Stimulated activated naive B cell treated with anti-CD40 and anti-IgM and Interleukin-4, amounts not matched to agents 10 μg/mL and 1 μg/mL and 100 μg/mL, for 72 hours (primary cell): ENCODE results near the gene COX10.
"Not testable (repeated sequence)": the region's sequence is repeated elsewhere in the genome, so short reads cannot be mapped to it uniquely, and the experiment has no call there.

Experiments used
- ATAC-seq, 2 donors: fragments of 150-1000 bp; cut with Tn5 transposase; replicated peaks; 2 replicates each; pipeline ENCODE4 v1.10.0; 2021; ENCODE audit warnings: moderate library complexity in 1 of 2
- DNase-seq: peaks from one replicate; pipeline ENCODE4 v3.0.0; 2021
- H3K27ac Mint-ChIP-seq: one replicate; pipeline ENCODE4 v1.8.0; 2022; ENCODE audit warnings: mild to moderate bottlenecking, mixed read lengths
- H3K27me3 Mint-ChIP-seq, 2 donors: one replicate each; pipeline ENCODE4 v1.8.0; 2022; ENCODE audit warnings: mixed read lengths in 2 of 2
- H3K36me3 Mint-ChIP-seq, 2 donors: one replicate each; pipeline ENCODE4 v1.8.0; 2022; ENCODE audit warnings: mixed read lengths in 2 of 2, mild to moderate bottlenecking in 1 of 2
- H3K4me1 Mint-ChIP-seq, 2 donors: one replicate each; pipeline ENCODE4 v1.8.0; 2022; ENCODE audit warnings: mixed read lengths in 2 of 2, mild to moderate bottlenecking in 1 of 2
- H3K4me3 Mint-ChIP-seq, 2 donors: one replicate each; pipeline ENCODE4 v1.8.0; 2022; ENCODE audit warnings: mild to moderate bottlenecking in 2 of 2, mixed read lengths in 2 of 2, moderate library complexity in 1 of 2
- H3K9me3 Mint-ChIP-seq, 2 donors: one replicate each; pipeline ENCODE4 v1.8.0; 2022; ENCODE audit warnings: mixed read lengths in 2 of 2, mild to moderate bottlenecking in 1 of 2

The COX10 gene

DNA sequence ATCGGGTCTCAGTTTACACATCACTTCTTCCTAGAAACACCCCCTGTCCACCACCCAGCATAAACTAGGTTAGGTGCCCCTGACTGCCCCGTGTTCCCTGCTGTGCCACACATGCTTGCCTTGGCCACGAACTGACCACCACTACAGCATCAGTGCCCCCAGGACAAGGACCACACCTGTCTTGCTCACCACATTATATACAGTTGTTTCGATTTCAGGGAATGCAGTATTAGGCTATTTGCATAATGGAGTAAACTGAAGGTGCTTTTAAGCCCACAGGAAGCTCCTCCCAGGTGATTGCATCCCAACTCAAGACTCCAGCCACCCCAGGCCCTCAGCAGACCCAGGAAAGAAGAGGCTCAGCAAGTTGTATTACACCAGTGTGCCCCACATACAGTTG, 117.1 kb downstream of the COX10 start:
- not testable (repeated sequence) for H3K9me3 Mint-ChIP-seq, ATAC-seq, H3K4me3 Mint-ChIP-seq, H3K27ac Mint-ChIP-seq, DNase-seq
- peaks cover 9 to 11% of the 10 kb centered on the region in 2 donors for H3K27me3 Mint-ChIP-seq
- H3K36me3 Mint-ChIP-seq, result peaks cover 10 to 15% of the 10 kb centered on the region in 2 donors
- peaks cover 7 to 13% of the 10 kb centered on the region in 2 donors for H3K4me1 Mint-ChIP-seq

DNA sequence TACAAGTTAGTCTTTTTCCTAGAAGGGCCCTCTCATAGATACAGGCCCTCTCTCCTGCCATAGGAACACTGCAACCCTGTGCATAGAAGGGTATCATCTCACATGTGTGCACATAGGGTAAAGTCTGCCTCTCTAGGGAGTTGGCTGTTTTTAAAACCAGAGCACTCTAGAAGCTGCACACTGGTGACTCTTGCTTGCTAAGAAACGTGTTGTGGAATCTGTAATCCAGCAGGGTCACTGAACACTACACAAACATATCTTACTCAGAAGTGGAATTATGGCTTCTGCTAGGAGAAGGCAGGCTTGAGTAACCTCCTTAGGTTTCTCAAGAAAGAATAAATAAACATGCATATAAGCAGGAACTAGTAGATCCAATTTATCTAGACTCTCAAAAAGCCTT, 121.5 kb downstream of the COX10 start:
- Mint-ChIP-seq H3K27me3 (peaks cover 12 to 15% of the 10 kb centered on the region in 2 donors), H3K4me1 (peaks cover 14 to 24% of the 10 kb centered on the region in 2 donors), H3K36me3 (peaks cover 23 to 34% of the 10 kb centered on the region in 2 donors)
- H3K9me3 Mint-ChIP-seq, DNase-seq, H3K4me3 Mint-ChIP-seq, H3K27ac Mint-ChIP-seq: not testable (repeated sequence)
- ATAC-seq, result peak; percentile 47 to 75

DNA sequence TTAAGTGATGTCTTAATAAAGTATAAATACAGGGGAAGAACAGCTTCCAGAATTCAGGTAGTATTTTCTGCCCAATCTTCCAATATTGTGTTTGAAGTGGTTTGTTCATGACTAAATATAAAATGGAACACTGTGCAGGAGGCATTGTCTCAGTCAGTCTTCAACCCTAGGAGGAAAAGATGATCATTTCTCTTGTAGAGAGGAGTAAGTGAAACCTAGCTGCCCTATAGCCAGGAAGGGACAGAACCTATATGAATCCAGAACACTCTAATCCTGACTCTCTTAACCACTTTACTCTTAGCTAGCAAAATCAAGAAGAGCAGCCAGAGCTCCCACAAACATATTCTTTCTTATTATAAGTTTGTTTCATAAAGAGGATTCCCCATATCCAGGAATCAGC, 122.2 kb downstream of the COX10 start:
- DNase-seq, H3K27ac Mint-ChIP-seq, ATAC-seq, H3K4me3 Mint-ChIP-seq, H3K9me3 Mint-ChIP-seq: not testable (repeated sequence)
- H3K27me3 Mint-ChIP-seq, result peaks cover 10 to 19% of the 10 kb centered on the region in 2 donors
- H3K36me3 Mint-ChIP-seq, result peaks cover 26 to 41% of the 10 kb centered on the region in 2 donors
- peaks cover 18 to 31% of the 10 kb centered on the region in 2 donors for H3K4me1 Mint-ChIP-seq

DNA sequence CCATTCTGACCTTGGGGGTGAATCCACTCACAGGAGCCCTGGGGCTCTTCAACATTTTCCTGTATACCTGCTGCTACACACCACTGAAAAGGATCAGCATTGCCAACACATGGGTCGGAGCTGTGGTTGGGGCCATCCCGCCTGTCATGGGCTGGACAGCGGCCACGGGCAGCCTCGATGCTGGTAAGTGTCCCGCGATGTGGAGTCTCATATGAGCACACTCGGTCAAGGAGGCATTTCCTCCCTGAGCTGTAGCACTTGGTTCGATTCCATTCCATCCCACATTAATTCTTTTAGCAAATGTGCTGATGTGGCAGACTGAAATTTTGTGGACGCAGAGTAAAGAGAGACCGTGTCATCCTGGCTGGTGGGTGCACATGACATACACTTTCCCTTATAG, 122.7 kb downstream of the COX10 start:
- not testable (repeated sequence) for DNase-seq, H3K9me3 Mint-ChIP-seq, H3K4me3 Mint-ChIP-seq, ATAC-seq
- Mint-ChIP-seq H3K4me1 (peaks cover 22 to 37% of the 10 kb centered on the region in 2 donors), H3K27ac (peak overlapping the region; percentile 47), H3K36me3 (peaks cover 32 to 46% of the 10 kb centered on the region in 2 donors), H3K27me3 (peaks cover 10 to 25% of the 10 kb centered on the region in 2 donors)

DNA sequence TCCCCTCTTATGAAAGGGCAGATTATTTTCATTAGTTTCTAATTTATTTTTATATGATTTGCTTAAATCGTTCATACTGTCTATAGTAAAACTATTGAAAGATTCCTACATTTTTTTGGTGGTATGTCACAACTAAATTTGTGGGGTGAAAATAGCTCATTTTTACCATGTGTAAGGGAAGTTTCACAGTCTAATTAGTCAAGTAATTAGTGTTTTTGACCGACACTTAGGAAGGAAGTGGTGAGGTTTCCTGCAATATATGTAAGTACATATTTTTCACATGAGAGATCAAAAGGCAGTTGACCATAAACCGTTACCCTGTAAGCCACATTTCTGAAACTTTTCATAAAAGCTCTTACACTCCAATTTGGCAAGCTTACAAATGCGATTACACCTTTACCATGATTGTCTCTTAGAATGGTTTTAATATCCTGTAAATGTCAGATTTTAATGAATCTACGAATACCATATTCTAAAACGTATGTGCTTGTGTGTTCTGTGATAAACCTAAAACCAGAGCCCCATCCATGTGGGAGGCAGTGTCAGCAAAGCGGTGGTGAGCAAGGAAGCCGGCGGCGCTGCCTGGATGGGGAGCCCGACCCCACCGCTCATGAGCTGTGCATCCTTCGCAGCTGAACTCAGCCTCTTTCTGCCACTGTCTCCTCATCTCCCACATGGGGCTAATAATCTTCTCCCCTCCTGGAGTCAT, 123.5 kb downstream of the COX10 start:
- H3K4me3 Mint-ChIP-seq, DNase-seq, H3K27ac Mint-ChIP-seq, H3K9me3 Mint-ChIP-seq: not testable (repeated sequence)
- ATAC-seq, result peak; percentile 70 to 74
- H3K36me3 Mint-ChIP-seq, result peaks cover 39 to 54% of the 10 kb centered on the region in 2 donors
- H3K27me3 Mint-ChIP-seq, result peaks cover 10 to 33% of the 10 kb centered on the region in 2 donors
- H3K4me1 Mint-ChIP-seq, result peaks cover 22 to 43% of the 10 kb centered on the region in 2 donors

DNA sequence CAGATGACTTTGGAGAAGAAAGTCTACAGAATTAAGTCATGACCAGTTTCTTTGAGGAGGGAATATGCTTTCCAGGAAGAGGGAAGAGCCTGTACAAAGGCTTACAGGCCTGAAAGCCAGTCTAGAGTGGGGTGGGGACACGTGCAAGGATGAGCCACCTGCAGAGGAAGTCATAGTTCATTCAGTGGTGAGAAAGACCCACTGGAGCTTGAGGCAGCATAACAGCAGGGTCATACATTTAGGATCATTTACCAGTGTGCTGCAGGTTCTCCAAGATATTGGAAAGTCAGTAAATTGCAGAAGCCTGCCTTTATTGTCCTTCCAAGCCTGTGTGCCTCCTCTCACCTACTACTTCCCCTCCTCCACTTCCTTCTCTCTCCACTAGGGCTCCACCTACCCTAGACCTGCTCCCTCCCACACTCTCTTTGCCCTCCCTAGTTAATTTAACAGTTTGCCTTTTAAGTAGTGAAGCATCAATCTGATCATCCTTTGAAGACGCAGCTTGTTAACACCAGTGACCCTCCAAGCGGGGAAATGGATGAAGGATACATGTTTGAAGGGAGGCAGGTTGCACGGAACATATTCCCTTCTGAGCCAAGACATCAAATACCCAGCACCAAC, 127.2 kb downstream of the COX10 start:
- Mint-ChIP-seq H3K36me3 (peaks cover 64 to 77% of the 10 kb centered on the region in 2 donors), H3K27ac (peak overlapping the region; percentile 3), H3K4me3 (no peak overlapping the region), H3K4me1 (peaks cover 15 to 30% of the 10 kb centered on the region in 2 donors), H3K27me3 (peaks cover 4 to 32% of the 10 kb centered on the region in 2 donors), H3K9me3 (no peaks in the 10 kb centered on the region)
- DNase-seq (no peak), ATAC-seq (peak; percentile 62 to 73)

DNA sequence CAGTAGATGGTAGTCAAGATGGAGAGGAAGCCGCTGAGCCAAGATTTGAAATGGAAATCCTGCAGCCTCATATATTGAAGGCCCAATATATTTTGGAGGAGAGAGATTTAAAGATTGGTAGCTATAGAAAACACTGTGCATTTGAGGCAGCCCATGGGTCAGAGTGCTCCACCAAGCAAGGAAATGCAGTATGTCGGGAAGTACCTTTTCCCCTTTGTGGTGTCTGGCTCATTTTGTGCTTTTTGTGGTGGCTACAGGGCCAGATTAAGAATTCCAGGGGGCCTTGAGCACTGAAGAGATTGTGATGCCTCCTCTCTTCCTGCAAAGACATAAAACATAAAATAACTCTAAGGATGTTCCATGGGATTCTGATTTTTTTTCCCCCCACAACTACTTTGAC, 127.8 kb downstream of the COX10 start:
- Mint-ChIP-seq H3K4me1 (peaks cover 12 to 27% of the 10 kb centered on the region in 2 donors), H3K27ac (no peak overlapping the region), H3K9me3 (no peaks in the 10 kb centered on the region), H3K36me3 (peaks cover 67 to 79% of the 10 kb centered on the region in 2 donors), H3K4me3 (no peak overlapping the region), H3K27me3 (peaks cover 2 to 32% of the 10 kb centered on the region in 2 donors)
- no peak for ATAC-seq
- no peak for DNase-seq

DNA sequence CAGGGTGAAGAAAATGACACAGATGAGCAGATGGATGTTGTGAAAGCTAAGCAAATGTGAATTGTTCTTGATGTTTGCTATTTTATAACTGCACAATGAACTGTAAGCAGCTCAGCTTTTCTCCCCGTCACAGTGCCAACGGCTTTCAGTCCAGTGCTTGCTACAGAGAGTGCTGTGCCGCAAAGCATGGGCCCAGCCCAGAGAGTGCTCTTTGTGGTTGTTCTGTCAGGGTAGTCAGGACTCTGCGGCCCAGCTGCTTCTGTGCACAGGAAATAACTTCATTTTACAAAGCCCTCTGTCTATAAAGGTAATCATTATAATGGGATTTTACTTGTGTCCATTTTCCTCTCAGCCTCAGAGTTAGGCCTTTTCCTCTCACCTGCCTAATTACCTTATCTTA, 128.3 kb downstream of the COX10 start:
- Mint-ChIP-seq H3K27ac (no peak overlapping the region), H3K4me1 (peaks cover 8 to 23% of the 10 kb centered on the region in 2 donors), H3K4me3 (no peak overlapping the region), H3K9me3 (no peaks in the 10 kb centered on the region), H3K27me3 (peaks cover 0 to 32% of the 10 kb centered on the region in 2 donors), H3K36me3 (peaks cover 67 to 80% of the 10 kb centered on the region in 2 donors)
- ATAC-seq, result peak in 1 of 2 donors; percentile 42
- no peak for DNase-seq

DNA sequence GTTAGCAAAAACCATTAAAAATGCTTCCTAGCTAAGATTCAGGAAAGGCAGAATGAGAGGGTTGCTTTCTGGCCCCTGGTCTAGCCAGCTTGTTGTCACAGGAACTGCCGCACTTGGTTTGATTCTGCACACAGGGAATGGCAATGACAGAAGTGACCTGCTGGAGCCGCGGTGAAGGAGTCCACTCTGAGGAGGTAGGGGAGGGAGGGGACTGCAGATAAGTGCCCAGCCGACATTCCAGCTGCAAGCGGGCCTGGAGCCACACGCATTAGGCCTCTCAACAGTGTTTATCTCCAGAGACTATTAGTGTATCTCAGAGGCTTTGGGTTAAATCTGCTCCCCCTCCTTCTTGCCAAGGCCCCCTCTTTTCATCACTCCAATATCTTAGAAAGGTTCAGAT, 128.7 kb downstream of the COX10 start:
- ATAC-seq (no peak), DNase-seq (no peak)
- peaks cover 70 to 81% of the 10 kb centered on the region in 2 donors for H3K36me3 Mint-ChIP-seq
- peaks cover 8 to 23% of the 10 kb centered on the region in 2 donors for H3K4me1 Mint-ChIP-seq
- H3K4me3 Mint-ChIP-seq, result no peak overlapping the region
- H3K9me3 Mint-ChIP-seq, result no peaks in the 10 kb centered on the region
- no peak overlapping the region for H3K27ac Mint-ChIP-seq
- peaks cover 0 to 32% of the 10 kb centered on the region in 2 donors for H3K27me3 Mint-ChIP-seq

DNA sequence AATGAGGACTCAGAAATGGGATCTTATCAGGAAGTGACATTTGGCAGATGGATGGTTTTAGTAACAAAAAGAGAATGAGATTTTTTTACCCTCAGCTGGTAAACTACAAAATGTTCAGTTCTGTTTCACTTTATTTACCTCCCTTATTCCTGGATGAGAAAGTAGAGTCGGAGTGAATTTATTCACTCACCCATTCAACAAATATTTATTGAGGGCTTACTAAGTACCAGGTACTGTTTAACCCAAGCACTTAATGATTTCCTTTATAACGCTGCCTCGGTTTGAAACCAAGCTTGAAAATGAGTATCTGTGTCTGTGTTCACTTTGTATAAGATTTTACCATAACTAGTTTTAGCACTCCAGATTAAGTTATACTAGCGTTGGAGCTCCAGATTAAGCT, 129.3 kb downstream of the COX10 start:
- peaks cover 69 to 82% of the 10 kb centered on the region in 2 donors for H3K36me3 Mint-ChIP-seq

DNA sequence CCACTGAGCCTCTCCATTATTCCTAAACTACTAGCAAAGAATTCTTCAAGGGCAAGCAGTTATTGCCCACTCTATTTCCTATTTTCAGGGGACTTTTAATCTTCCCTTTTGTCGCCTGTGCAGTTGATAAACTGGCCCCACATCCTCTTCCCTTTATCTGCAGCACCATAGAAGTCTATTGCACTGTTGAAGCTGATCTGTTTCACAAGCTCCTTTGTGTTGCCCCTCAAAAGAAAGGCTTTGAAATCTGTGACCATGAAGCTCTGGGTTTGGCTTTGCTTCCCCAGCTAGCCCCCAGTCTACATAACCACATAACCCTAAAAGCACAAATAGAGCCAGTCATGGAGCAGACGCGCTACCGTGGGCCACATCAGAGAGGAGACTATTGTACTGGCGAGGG, 130.3 kb downstream of the COX10 start:
- no peak for ATAC-seq
- no peaks in the 10 kb centered on the region for H3K9me3 Mint-ChIP-seq
- peaks cover 8 to 23% of the 10 kb centered on the region in 2 donors for H3K4me1 Mint-ChIP-seq
- H3K4me3 Mint-ChIP-seq, result no peak overlapping the region
- no peak for DNase-seq
- H3K27me3 Mint-ChIP-seq, result peaks cover 0 to 32% of the 10 kb centered on the region in 2 donors
- no peak overlapping the region for H3K27ac Mint-ChIP-seq
- peaks cover 73 to 86% of the 10 kb centered on the region in 2 donors for H3K36me3 Mint-ChIP-seq

More for the DNA sequence above, 129.3 kb downstream of the COX10 start:
- peaks cover 0 to 32% of the 10 kb centered on the region in 2 donors for H3K27me3 Mint-ChIP-seq
- no peak overlapping the region for H3K4me3 Mint-ChIP-seq
- peaks cover 8 to 23% of the 10 kb centered on the region in 2 donors for H3K4me1 Mint-ChIP-seq
- ATAC-seq, result no peak
- H3K27ac Mint-ChIP-seq, result no peak overlapping the region
- no peaks in the 10 kb centered on the region for H3K9me3 Mint-ChIP-seq
- no peak for DNase-seq

DNA sequence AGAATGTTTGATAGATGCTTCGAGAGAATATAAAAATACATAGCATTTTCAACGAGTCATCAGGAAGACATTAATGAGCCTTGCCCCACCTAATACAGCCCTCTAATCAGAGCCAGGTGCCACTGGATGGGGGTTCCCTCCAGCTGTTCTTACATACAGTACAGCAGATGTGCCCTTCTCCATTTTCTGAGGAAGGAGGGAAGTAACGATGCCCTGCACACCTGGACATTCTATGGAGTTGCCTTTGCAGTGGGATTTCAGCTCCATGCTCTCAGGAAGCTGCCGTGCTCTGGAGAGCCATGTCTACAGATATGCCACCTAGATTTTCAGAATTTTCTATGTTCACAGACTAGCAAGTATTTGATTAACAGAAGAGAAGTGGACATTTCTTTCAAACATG, 131.1 kb downstream of the COX10 start:
- H3K27ac Mint-ChIP-seq, result no peak overlapping the region
- ATAC-seq, result no peak

DNA sequence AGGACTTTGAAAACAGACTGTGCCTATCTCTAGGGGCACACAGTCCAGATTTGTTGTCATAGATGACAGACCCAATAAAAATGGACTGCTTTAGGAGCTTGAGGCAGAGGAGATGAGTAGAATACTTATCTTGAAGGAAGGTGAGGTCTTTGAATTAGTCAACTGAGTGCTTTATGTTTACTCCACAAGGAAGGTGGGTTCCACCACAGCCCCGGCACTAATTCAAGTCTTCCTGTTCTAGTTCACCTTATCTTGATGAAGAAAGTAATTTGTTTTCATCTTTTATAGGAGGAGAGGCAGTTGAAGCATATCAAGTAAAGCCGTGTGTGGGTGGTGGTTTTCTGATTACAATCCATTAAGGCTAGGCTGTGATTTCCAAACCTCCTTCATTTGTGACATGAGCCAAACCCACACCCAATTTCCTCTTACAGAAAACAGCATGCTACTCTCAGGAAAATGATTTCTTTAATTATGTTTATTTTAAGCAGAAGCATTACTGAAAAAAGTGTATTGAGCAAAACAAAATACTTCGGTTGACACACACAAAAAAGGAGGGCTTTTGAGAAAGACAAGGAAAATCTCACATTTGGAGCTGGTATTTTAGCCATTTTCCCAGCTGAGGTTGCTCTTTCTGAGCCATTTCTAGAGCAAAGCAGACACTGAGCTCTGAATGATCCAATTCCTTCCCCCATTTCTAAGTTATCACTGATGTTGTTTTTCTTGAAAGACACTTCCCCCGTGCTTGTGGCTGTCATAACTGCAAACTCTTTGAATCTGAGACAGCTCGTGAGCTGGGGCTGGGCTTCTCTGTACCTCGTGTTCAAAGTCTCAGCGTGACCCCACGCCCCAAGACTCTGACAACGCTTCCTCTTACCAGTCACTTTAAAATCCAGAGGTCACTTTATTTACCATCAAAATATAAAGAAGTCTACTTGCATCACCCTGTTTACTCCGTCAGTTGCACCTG, 132.0 kb downstream of the COX10 start:
- peaks cover 0 to 23% of the 10 kb centered on the region in 2 donors for H3K27me3 Mint-ChIP-seq
- peaks cover 4 to 14% of the 10 kb centered on the region in 2 donors for H3K4me1 Mint-ChIP-seq
- H3K9me3 Mint-ChIP-seq, result no peaks in the 10 kb centered on the region
- no peak overlapping the region for H3K27ac Mint-ChIP-seq
- ATAC-seq, result no peak
- DNase-seq, result no peak
- no peak overlapping the region for H3K4me3 Mint-ChIP-seq
- H3K36me3 Mint-ChIP-seq, result peaks cover 77 to 89% of the 10 kb centered on the region in 2 donors

More for the DNA sequence above, 131.1 kb downstream of the COX10 start:
- peaks cover 78 to 89% of the 10 kb centered on the region in 2 donors for H3K36me3 Mint-ChIP-seq
- H3K4me3 Mint-ChIP-seq, result no peak overlapping the region
- DNase-seq, result no peak
- H3K9me3 Mint-ChIP-seq, result no peaks in the 10 kb centered on the region
- peaks cover 0 to 32% of the 10 kb centered on the region in 2 donors for H3K27me3 Mint-ChIP-seq
- peaks cover 8 to 23% of the 10 kb centered on the region in 2 donors for H3K4me1 Mint-ChIP-seq

DNA sequence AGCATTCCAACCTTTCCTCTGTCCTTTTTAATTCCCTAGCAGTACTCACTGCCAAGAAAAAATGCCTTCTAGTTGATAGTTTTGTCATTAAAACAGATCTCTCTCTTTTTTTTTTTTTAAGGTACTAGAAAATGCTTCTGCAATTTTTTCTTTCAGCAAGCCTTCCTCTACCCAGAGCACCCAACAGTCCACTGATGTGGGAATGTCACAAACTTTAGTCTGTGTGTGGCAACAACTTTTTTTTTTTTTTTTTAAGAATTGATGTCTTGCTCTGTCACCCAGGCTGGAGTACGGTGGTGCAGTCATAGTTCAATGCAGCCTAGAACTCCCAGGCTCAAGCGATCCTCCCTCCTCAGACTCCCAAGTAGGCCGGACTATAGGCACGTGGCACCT, 132.7 kb downstream of the COX10 start:
- no peak overlapping the region for H3K27ac Mint-ChIP-seq
- H3K4me1 Mint-ChIP-seq, result peaks cover 0 to 7% of the 10 kb centered on the region in 2 donors
- DNase-seq, result no peak

More for the DNA sequence above, 132.7 kb downstream of the COX10 start:
- Mint-ChIP-seq H3K9me3 (no peaks in the 10 kb centered on the region), H3K27me3 (peaks cover 0 to 17% of the 10 kb centered on the region in 2 donors), H3K36me3 (peaks cover 78 to 89% of the 10 kb centered on the region in 2 donors), H3K4me3 (no peak overlapping the region)
- ATAC-seq, result no peak
